Gastrocnemius medialis (tissue), 4 donors: ENCODE data around the gene SENP3. TPM values are rescaled to one million over a fixed set of nuclear protein-coding genes. Genes with fewer than 3 reads are reported as not detected.
A peak's percentile ranks its signal among the peaks of the same experiment; 100 is the strongest.

Experiments
- ATAC-seq, 2 donors: fragments of 150-250 bp; one replicate each; pipeline ENCODE4 v1.9.1; 2016
- DNase-seq, 2 donors: peaks; one replicate each; pipeline ENCODE4 v3.0.0-alpha.2; 2019
- H3K27ac ChIP-seq, 4 donors: fragments of 200-600 bp; sonication (generic); 1 replicate in 1 of 4; 2 replicates in 3 of 4; pipeline ENCODE4 v1.5.1; 2016 to 2018; ENCODE audit warnings: mild to moderate bottlenecking in 2 of 4, moderate library complexity in 1 of 4
- H3K27me3 ChIP-seq, 3 donors: fragments of 200-600 bp; sonication (generic) in 2 of 3; 1 replicate in 1 of 3; 2 replicates in 2 of 3; pipeline versions ENCODE4 v1.5.1 to v1.6.0; 2016 to 2019; ENCODE audit warnings: mild to moderate bottlenecking in 1 of 3, moderate library complexity in 1 of 3
- H3K36me3 ChIP-seq, 2 donors: fragments of 200-600 bp; sonication (generic) in 1 of 2; one replicate each; pipeline ENCODE4 v1.5.1; 2017 to 2018
- H3K4me1 ChIP-seq, 2 donors: fragments of 200-600 bp; sonication (generic) in 1 of 2; one replicate each; pipeline ENCODE4 v1.5.1; 2016 to 2017; ENCODE audit warnings: mild to moderate bottlenecking in 2 of 2
- H3K4me3 ChIP-seq, 4 donors: fragments of 200-600 bp; sonication (generic) in 3 of 4; 1 replicate in 1 of 4; 2 replicates in 3 of 4; pipeline ENCODE4 v1.5.1; 2016 to 2019; ENCODE audit warnings: mild to moderate bottlenecking in 2 of 4
- H3K9me3 ChIP-seq, 3 donors: fragments of 200-600 bp; sonication (generic) in 2 of 3; 1 replicate in 1 of 3; 2 replicates in 2 of 3; pipeline ENCODE4 v1.5.1; 2016 to 2019
- POLR2A ChIP-seq, 2 donors: fragments of 450-650 bp; IDR thresholded peaks; one replicate each; pipeline ENCODE4 v1.6.1; 2017; ENCODE audit warnings: antibody characterized with exemption in 2 of 2, mild to moderate bottlenecking in 2 of 2, moderate library complexity in 2 of 2
- in situ Hi-C, 4 donors: fragments of 200-750 bp; cut with MboI; loops; one replicate each; pipeline versions ENCODE4 v1.15.0 to v1.8.0; 2017; ENCODE audit warnings: low sequenced_read_pairs in 4 of 4
- intact Hi-C: fragments of 100-400 bp; cut with DNase I; formaldehyde crosslinking; loops from one replicate; pipeline ENCODE4 v1.15.1; 2023; ENCODE audit warnings: low total_unique reads
- total RNA-seq, 4 donors: library from RNA; depleted of rRNA; stranded (reverse); fragments of >200 nt; gene quantifications; one replicate each; pipeline versions ENCODE4 v1.1.0 to v1.2.3, GENCODE V29; 2016
- TF ChIP-seq, protein P1 (sequence below), 5 experiments: fragments of 450-650 bp in 3 of 5; fragments of 200-600 bp in 2 of 5; sonication (generic) in 2 of 5; IDR thresholded peaks in 4 of 5; conservative IDR thresholded peaks in 1 of 5; 1 replicate in 4 of 5; 2 replicates in 1 of 5; pipeline ENCODE4 v1.5.1; 2016 to 2019; ENCODE audit warnings: antibody characterized with exemption in 5 of 5, mild to moderate bottlenecking in 3 of 5, moderate library complexity in 3 of 5

The SENP3 gene
- total RNA-seq, 4 donors from 2014 or later, result 63.6 to 71.5 (median 68.8) TPM

- TF ChIP-seq, protein P1, sequence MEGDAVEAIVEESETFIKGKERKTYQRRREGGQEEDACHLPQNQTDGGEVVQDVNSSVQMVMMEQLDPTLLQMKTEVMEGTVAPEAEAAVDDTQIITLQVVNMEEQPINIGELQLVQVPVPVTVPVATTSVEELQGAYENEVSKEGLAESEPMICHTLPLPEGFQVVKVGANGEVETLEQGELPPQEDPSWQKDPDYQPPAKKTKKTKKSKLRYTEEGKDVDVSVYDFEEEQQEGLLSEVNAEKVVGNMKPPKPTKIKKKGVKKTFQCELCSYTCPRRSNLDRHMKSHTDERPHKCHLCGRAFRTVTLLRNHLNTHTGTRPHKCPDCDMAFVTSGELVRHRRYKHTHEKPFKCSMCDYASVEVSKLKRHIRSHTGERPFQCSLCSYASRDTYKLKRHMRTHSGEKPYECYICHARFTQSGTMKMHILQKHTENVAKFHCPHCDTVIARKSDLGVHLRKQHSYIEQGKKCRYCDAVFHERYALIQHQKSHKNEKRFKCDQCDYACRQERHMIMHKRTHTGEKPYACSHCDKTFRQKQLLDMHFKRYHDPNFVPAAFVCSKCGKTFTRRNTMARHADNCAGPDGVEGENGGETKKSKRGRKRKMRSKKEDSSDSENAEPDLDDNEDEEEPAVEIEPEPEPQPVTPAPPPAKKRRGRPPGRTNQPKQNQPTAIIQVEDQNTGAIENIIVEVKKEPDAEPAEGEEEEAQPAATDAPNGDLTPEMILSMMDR (IDR thresholded peaks at IDR 0.05 in 4 of 5, conservative IDR thresholded peaks at IDR 0.05 in 1 of 5), result no peak
- TF ChIP-seq POLR2A (IDR thresholded peaks at IDR 0.05), result peak; percentile 98 to 99
- H3K4me1 ChIP-seq, result peaks cover 37 to 42% of the 10 kb centered on the region in 2 donors
- ATAC-seq, result peak; percentile 14 to 83
- H3K27me3 ChIP-seq, result no peaks in the 10 kb centered on the region
- intact Hi-C loops, result loop anchor here (1.0 to 10.0 kb wide), 6 partner anchors 11 to 582 kb away; partner anchors contain the start of genes CTDNEP1, ELP5, FXR2 and PER1
- in situ Hi-C loops, result loop anchor here in 1 of 4 donors (25.0 kb wide), 1 partner anchor 135 kb away; the partner anchor contains the start of genes CHRNB1, FGF11, SPEM2 and SPEM3
- H3K9me3 ChIP-seq, result no peaks in the 10 kb centered on the region
- peak overlapping the region; percentile 90 to 100 (median 95) for H3K4me3 ChIP-seq
- peaks cover 3 to 68% of the 10 kb centered on the region in 2 donors for H3K36me3 ChIP-seq
- H3K27ac ChIP-seq, result peak overlapping the region; percentile 98 to 100 (median 99)
- peak; percentile 99 to 100 for DNase-seq
Measured at GRCh38 chr17:7572588-7573323, 11.0 kb downstream of the SENP3 start.

DNA sequence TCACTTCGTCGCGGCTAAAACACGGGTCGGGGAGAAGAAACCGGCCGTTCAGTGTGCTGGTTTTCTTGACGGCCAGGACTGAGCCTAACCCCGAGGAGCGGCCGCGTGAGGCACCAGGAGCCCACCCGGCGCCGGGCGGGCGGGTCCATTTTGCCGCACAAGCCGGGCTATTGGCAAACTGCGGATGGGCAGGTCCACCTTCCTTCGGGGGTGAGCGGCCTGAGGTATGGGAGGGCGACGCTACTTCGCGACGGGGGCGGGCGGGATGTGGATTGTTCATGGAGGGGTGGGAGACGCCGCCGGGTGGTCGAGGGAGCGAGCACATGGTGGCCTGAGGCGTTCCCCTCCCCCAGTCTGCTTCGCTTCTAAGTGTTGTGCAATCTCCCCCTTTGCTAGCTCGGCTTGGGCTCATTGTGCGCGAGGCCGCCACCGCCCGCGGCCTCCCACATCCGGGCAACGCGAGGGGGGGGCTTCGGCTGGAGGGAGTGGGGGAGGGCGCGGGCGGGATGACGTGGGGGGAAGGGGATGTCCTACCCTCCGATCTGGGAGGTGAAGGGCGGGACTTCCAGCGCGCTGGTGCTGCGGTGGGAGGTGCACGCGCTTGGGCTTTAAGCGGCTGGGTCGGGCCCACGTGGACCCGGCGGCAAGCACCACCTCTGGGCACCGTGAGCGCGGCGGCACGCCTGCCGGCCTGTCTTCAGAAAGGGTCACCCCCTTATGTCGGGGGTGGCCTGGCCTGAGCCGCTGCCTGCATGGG, 11.8 kb downstream of the SENP3 start:
- ATAC-seq (peak; percentile 65 to 69), DNase-seq (peak; percentile 88 to 89)
- TF ChIP-seq, protein P1 (IDR thresholded peaks at IDR 0.05 in 4 of 5, conservative IDR thresholded peaks at IDR 0.05 in 1 of 5), result no peak
- TF ChIP-seq POLR2A (IDR thresholded peaks at IDR 0.05), result peak; percentile 9 to 34
- H3K4me1 ChIP-seq, result peaks cover 37 to 42% of the 10 kb centered on the region in 2 donors
- intact Hi-C loops (loop anchor here (2.0 to 10.0 kb wide), 5 partner anchors 41 to 581 kb away; partner anchors contain the start of genes CTDNEP1, ELP5, FXR2 and PER1), in situ Hi-C loops (loop anchor here in 1 of 4 donors (25.0 kb wide), 1 partner anchor 136 kb away; the partner anchor contains the start of genes CHRNB1, FGF11, SPEM2 and SPEM3)
- H3K27me3 ChIP-seq, result no peaks in the 10 kb centered on the region
- peak overlapping the region; percentile 98 to 100 (median 99) for H3K27ac ChIP-seq
- H3K4me3 ChIP-seq, result peak overlapping the region; percentile 90 to 100 (median 95)
- no peaks in the 10 kb centered on the region for H3K9me3 ChIP-seq
- H3K36me3 ChIP-seq, result peaks cover 3 to 74% of the 10 kb centered on the region in 2 donors

- no peaks in the 10 kb centered on the region for H3K9me3 ChIP-seq
- peak overlapping the region; percentile 98 to 100 (median 99) for H3K27ac ChIP-seq
- ATAC-seq (no peak), DNase-seq (no peak)
- no peaks in the 10 kb centered on the region for H3K27me3 ChIP-seq
- TF ChIP-seq POLR2A (IDR thresholded peaks at IDR 0.05), result no peak
- TF ChIP-seq, protein P1 (IDR thresholded peaks at IDR 0.05 in 4 of 5, conservative IDR thresholded peaks at IDR 0.05 in 1 of 5), result no peak
- intact Hi-C loops (loop anchor here (5.0 to 10.0 kb wide), 3 partner anchors 322 to 580 kb away; partner anchors contain the start of genes CTDNEP1, ELP5, PER1 and RNASEK), in situ Hi-C loops (loop anchor here in 1 of 4 donors (25.0 kb wide), 1 partner anchor 137 kb away; the partner anchor contains the start of genes CHRNB1, FGF11, SPEM2 and SPEM3)
- H3K36me3 ChIP-seq, result peaks cover 3 to 70% of the 10 kb centered on the region in 2 donors
- peak overlapping the region; percentile 90 to 100 (median 95) for H3K4me3 ChIP-seq
- H3K4me1 ChIP-seq, result peaks cover 45 to 47% of the 10 kb centered on the region in 2 donors
Measured at GRCh38 chr17:7574176-7574953, 12.6 kb downstream of the SENP3 start.

- H3K4me1 ChIP-seq, result peaks cover 55 to 58% of the 10 kb centered on the region in 2 donors
- peaks cover 3 to 59% of the 10 kb centered on the region in 2 donors for H3K36me3 ChIP-seq
- peak overlapping the region; percentile 98 to 100 (median 99) for H3K27ac ChIP-seq
- DNase-seq, result no peak
- in situ Hi-C loops, result no loop called here
- intact Hi-C loops, result loop anchor here (10.0 kb wide), 2 partner anchors 561 to 579 kb away; partner anchors contain the start of genes PER1 and RNASEK
- H3K9me3 ChIP-seq, result no peaks in the 10 kb centered on the region
- H3K27me3 ChIP-seq, result no peaks in the 10 kb centered on the region
- no peak overlapping the region for H3K4me3 ChIP-seq
- TF ChIP-seq POLR2A (IDR thresholded peaks at IDR 0.05), result no peak
- TF ChIP-seq, protein P1 (IDR thresholded peaks at IDR 0.05 in 4 of 5, conservative IDR thresholded peaks at IDR 0.05 in 1 of 5), result no peak
- no peak for ATAC-seq
Measured at GRCh38 chr17:7575481-7575883, 13.8 kb downstream of the SENP3 start.
